Measurements from ENCODE around the gene RAB6B. TPM values are rescaled to one million over a fixed set of nuclear protein-coding genes. Genes with fewer than 3 reads are reported as not detected.

Gene RAB6B
- total RNA-seq, 1 experiment from 2014 or later = 0.86 TPM

DNA sequence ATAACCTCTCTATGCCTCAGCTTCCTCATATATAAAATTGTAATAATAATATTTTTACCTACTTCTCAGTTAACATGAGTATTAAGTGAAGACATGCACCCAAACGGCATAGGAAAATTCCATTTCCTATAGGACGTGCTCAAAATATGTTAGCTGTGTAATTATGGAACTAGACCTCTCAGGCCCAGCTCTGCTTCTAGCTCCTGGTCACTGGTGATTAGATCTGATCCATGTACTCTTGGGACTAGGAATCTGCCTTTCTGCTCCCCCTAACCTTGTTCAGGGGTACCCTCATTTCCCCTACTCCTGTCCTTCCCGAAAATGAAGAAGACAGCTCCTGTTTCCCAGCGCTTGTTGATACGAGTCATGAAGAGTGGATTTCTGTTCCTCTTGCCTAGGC lies 119.8 kb downstream of the RAB6B start:
- intact Hi-C loops (cut with micrococcal nuclease; ENCODE audit: unreplicated experiment) = no loop called here
- DNase-seq (ENCODE audit: low spot score) = no peak
- no peaks in the 10 kb centered on the region for H3K36me3 ChIP-seq (ENCODE audit: insufficient read depth, low read length, poor library complexity, severe bottlenecking)

DNA sequence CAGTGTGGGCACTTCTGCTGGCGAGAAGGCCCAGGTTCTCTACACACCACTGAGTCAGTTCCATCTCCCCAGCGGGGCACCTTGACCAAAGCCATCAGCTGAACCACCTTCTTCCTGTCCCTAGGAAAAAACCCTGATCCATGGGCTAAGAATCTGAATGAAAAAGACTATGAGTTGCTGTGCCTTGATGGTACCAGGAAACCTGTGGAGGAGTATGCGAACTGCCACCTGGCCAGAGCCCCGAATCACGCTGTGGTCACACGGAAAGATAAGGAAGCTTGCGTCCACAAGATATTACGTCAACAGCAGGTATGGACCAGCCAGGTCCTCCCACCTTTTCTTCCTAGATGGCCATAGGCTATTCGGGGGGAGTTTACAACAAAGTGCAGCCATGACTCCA lies 120.4 kb downstream of the RAB6B start:
- no peaks in the 10 kb centered on the region for H3K4me1 ChIP-seq (ENCODE audit: insufficient read depth, low read length, poor library complexity, severe bottlenecking)
- ChIA-PET POLR2A (ENCODE audit: low non-redundant PET) (no interaction called here), CTCF (no interaction called here)
- no TSS peak for BruUV-seq (replicated peaks)
- no peaks in the 10 kb centered on the region for H3K36me3 ChIP-seq (ENCODE audit: insufficient read depth, low read length, poor library complexity, severe bottlenecking)
- H3K4me3 ChIP-seq (ENCODE audit: low read depth, low read length, poor library complexity, severe bottlenecking) = no peak overlapping the region
- H3K27ac ChIP-seq (ENCODE audit: low read depth, low read length, poor library complexity, severe bottlenecking) = no peak overlapping the region
- DNase-seq (ENCODE audit: low spot score) = no peak
- peaks cover 27% of the 10 kb centered on the region for H3K27me3 ChIP-seq (replicated peaks; ENCODE audit: insufficient read depth, low read depth, low read length, poor library complexity)
- TF ChIP-seq, protein P1, sequence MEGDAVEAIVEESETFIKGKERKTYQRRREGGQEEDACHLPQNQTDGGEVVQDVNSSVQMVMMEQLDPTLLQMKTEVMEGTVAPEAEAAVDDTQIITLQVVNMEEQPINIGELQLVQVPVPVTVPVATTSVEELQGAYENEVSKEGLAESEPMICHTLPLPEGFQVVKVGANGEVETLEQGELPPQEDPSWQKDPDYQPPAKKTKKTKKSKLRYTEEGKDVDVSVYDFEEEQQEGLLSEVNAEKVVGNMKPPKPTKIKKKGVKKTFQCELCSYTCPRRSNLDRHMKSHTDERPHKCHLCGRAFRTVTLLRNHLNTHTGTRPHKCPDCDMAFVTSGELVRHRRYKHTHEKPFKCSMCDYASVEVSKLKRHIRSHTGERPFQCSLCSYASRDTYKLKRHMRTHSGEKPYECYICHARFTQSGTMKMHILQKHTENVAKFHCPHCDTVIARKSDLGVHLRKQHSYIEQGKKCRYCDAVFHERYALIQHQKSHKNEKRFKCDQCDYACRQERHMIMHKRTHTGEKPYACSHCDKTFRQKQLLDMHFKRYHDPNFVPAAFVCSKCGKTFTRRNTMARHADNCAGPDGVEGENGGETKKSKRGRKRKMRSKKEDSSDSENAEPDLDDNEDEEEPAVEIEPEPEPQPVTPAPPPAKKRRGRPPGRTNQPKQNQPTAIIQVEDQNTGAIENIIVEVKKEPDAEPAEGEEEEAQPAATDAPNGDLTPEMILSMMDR (conservative IDR thresholded peaks at IDR 0.05; ENCODE audit: low read depth, low read length) = no peak
- TF ChIP-seq EZH2 (IDR thresholded peaks at IDR 0.05; ENCODE audit: borderline replicate concordance, low read depth, low read length, poor library complexity, severe bottlenecking) = no peak
- H3K9me3 ChIP-seq (ENCODE audit: low read depth, low read length, poor library complexity, severe bottlenecking) = no peaks in the 10 kb centered on the region
- intact Hi-C loops (cut with micrococcal nuclease; ENCODE audit: unreplicated experiment) = no loop called here

More for the DNA sequence above, 119.8 kb downstream of the RAB6B start:
- no TSS peak for BruUV-seq (replicated peaks)
- Histone ChIP-seq H3K27ac (ENCODE audit: low read depth, low read length, poor library complexity, severe bottlenecking) (no peak overlapping the region), H3K9me3 (ENCODE audit: low read depth, low read length, poor library complexity, severe bottlenecking) (no peaks in the 10 kb centered on the region), H3K4me3 (ENCODE audit: low read depth, low read length, poor library complexity, severe bottlenecking) (no peak overlapping the region), H3K4me1 (ENCODE audit: insufficient read depth, low read length, poor library complexity, severe bottlenecking) (no peaks in the 10 kb centered on the region), H3K27me3 (replicated peaks; ENCODE audit: insufficient read depth, low read depth, low read length, poor library complexity) (peaks cover 32% of the 10 kb centered on the region)
- CTCF ChIA-PET = no interaction called here
- TF ChIP-seq EZH2 (IDR thresholded peaks at IDR 0.05; ENCODE audit: borderline replicate concordance, low read depth, low read length, poor library complexity, severe bottlenecking) = no peak
- TF ChIP-seq, protein P1 (conservative IDR thresholded peaks at IDR 0.05; ENCODE audit: low read depth, low read length) = no peak
- POLR2A ChIA-PET (ENCODE audit: low non-redundant PET) = interaction anchor here (0.6 kb wide), 1 partner anchor 20 kb away, joined by 3 read pairs; no protein-coding TSS in a partner anchor

Other genes starting within 250 kb of the RAB6B start
- gene TOPBP1, start 233.9 kb downstream of the RAB6B start, total RNA-seq (2021) = 56.8 and 59.8 TPM in 2 replicates
- gene TF, start 149.5 kb downstream of the RAB6B start, total RNA-seq (2021) = 0.11 and 0.13 TPM in 2 replicates
- 52.1 and 64.2 TPM in 2 replicates for gene SRPRB, start 90.1 kb downstream of the RAB6B start, total RNA-seq (2021)
- not detected in 2 replicates for gene SLCO2A1, start 134.0 kb upstream of the RAB6B start, total RNA-seq (2021)